GM19372 (cell line): ENCODE measurements around the gene QSER1.
A peak's percentile ranks its signal among the peaks of the same experiment; 100 is the strongest.
"Not testable (repeated sequence)": the region's sequence is repeated elsewhere in the genome, so short reads cannot be mapped to it uniquely, and the experiment has no call there.

Experiments used
- ATAC-seq: cut with Tn5 transposase; IDR thresholded peaks from one replicate; pipeline ENCODE4 v1.9.1; 2021; ENCODE audit warnings: mild to moderate bottlenecking, low read depth, moderate library complexity; ENCODE audit not compliant: unreplicated experiment

Gene QSER1

DNA sequence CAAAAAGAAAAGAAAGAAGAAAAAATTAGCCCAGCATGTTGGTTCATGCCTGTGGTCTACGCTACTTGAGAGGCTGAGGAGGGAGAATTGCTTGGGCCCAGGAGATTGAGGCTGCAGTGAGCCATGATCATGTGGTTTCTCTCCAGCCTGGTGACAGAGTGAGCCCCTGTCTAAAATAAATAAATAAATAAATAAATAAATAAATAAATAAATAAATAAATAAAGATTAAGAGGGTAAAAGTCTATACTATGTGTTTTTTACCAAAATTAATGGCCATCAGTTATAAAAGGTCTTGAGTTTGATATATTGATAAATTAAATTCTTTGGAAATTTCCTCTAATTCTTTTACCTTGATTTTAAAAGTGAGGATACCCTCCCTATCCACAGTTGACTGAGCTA, 97.9 kb downstream of the QSER1 start:
- no peak for ATAC-seq

DNA sequence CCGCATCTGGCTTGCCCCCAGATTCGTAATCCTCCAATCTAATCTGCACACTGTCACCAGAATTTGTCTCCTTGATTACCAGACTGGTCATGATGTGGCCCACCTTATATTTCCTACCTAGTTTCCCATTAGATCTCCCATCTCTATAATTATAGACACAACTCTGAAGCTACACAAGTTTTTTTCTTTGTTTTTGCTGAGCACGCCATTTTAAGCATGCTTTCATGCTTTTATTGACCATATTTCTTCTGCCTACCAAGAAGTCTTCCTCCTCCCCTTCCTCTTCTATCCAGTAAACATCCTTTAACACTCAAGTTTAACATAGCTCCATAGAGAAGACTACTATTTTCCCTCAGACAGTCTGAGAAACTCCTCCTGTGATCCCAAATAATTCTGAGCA, 98.8 kb downstream of the QSER1 start:
- ATAC-seq, result no peak

DNA sequence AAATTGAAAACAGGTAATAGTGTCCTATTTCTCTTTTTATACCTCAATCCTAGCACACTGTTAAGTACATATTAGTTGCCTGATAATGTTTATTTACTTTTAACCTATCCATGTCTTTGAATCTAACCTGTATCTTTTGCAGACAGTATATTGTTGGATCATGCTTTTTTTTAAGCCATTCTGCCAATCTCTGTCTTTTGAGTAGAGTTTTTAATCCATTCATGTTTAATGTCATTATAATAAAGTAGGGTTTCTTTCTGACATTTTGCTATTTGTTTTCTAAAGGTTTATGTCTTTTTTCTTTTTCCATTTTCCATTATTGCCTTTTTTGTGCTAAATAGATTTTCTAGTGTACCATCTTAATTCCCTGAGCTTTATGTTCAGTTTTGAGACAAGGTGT, 99.3 kb downstream of the QSER1 start:
- ATAC-seq, result no peak

DNA sequence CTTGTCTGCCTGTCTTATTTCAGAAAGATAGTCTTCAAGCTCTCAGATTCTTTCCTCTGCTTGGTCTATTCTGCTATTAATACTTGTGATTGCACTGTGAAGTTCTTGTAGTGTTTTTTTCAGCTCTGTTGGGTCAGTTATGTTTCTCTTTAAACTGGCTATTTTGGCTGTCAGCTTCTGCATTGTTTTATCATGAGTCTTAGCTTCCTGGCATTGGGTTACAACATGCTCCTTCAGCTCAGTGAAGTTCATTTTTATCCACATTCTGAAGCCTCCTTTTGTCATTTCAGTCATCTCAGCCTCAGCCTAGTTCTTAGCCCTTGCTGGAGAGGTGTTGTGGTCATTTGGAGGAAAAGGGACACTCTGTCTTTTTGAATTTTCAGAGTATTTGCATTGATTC, 107.6 kb downstream of the QSER1 start:
- ATAC-seq, result no peak

DNA sequence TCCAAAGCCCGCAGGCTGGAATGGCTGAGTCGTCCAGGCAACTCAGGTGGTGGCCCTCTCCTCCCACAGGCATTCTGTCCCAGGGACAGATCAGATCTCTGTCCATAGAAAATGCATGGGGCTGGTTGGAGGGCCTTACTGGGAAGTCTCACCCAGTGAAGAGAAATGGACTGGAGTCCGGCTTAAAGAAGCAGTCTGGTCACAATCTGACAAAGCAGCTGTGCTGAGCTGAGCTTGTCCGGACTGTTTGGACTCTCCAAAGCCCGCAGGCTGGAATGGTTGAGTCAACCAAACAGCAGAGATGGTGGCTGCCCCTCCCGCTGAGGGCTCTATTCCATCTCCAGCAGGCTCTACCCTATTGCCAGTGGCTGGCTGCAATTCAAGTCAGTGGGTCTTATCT, 108.7 kb downstream of the QSER1 start:
- ATAC-seq, result no peak

DNA sequence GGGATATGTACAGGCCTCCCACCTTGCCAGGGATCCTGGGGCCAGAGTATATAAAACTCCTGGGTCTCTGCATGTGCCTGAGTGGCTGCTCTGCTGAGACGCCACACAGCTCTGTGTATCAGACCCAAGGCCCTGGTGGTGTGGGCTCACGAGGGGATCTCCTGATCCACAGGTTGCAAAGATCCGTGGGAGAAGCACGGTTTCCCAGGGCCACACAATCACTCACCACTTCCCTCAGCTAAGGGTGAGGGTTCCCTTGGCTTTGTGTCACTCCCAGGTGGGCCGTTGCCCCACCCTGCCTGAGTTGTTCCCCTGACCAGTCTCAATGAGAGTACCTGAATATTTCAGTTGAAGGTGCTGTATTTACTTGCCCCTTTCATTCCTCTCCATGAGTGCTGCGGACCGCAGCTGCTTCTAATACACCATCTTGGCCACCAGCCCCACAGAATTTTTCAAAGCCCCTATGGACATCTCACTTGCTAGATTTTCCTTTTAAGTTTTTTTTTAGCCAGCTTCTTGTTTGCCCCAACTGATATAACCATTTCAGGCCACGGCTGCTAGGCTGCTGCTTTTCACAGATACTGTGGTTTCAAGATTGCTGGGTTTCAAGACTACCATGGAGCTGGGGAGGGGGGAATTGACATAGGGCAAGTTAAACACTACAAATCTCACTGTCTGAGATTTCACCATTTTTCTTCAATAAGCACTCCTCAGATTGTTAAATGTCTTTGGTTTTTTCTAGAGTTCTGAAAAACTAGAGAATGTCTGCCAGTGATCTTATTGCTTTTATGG, 109.3 kb downstream of the QSER1 start:
- ATAC-seq, result no peak

DNA sequence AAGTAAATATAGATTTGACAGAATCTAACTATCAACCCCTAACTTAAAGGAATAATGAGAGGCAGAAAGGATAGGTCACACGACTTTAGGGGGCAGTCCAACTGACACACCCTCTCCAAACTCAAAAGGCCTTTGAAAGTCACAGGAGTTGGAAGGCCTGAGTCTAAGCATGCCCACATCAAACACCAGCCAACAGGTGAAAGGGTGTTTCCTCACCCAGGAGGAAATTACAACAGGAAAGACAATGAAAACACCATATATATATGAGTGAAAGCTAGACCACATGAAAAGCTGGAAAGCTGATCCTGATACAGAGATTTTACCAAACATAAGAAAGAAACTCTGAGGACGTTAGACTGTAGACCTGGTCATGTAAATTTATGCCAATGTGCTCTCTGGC, 112.6 kb downstream of the QSER1 start:
- ATAC-seq, result no peak

DNA sequence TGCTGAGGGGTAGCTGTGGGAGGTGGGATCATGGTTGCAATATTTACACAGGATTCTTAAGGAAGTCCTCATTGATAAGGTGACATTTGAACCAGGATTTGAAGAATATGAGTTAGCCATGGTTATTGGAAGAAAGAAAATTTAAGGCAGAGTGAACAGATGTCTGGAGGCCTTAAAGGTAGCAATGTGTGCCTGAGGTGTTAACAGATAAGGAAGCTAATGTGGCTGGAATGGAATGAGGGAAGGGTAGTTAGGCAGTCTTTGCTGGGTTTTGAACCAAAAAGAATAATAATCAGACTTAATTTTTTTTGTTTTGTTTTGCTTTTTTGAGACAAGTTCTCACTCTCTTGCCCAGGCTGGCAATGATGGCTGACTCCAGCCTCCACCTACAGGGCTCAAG, 113.4 kb downstream of the QSER1 start:
- ATAC-seq, result no peak

DNA sequence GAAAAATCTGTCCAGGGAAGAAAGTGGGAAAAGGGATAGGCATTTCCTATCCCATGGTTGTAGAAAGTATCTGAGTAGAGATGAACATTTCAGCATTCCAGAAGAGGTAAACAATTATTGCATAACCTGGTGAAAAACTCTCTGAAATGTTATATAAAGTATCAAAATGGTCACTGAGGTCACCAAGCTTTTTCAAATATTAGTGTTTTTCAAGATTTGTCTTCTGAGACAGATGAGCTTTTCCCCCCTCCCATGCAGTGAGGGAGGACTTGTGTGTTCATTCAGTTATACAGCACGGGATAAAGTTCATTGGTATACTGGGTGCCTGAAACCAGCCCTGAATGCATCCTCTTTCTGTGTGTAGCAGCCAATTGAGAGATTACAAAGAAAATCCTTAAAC, 121.1 kb downstream of the QSER1 start:
- no peak for ATAC-seq

DNA sequence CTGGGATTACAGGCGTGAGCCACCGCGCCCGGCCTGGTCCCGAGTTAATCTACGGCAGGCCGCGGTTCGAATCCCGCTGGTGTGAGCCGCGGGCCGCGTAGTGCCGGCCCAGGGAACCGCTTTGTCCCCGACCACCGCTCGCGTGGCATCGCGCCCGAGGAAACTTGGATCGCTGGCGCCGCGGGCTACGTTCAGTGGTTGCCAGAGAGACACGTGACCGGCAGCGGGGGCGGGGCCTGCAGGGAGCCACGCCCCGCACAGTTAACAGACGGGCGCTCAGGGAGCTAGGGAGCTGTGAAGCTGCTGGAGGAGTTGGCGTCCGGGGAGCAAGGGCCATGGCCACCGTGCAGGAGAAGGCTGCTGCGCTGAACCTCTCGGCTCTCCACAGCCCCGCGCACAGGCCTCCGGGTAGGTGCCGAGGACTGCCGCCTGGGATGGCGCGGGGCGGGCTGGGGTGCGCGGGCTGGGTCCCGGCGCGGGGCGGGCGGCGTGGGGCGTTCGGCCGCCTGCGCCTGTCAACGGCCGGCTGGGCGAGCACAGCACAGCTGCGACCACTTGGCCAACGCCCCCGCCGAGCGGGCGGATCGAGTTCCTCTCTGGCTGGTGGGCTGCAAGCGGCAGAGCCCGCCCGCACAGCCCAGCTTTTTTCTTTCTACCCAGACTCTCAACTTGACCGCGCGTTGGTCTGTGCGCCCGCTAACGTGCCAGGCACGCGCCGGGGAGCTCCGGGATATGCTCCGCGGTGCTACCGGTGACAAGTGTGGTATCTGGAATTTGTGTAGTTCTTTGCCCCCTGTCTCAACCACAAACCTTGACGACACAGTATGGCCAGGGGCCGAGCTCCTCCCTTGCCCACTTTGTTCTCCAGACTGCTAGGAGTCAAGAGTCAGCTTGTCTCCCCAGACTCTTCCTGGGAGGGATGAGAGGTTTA, 123.3 kb downstream of the QSER1 start, which contains the start of gene DEPDC7:
Gene DEPDC7, plus strand, starts transcription at position 258 of the 931 bp plus-strand sequence. Its CDS starts 78 bp downstream, at position 336.
- ATAC-seq, result peak; percentile 62

DNA sequence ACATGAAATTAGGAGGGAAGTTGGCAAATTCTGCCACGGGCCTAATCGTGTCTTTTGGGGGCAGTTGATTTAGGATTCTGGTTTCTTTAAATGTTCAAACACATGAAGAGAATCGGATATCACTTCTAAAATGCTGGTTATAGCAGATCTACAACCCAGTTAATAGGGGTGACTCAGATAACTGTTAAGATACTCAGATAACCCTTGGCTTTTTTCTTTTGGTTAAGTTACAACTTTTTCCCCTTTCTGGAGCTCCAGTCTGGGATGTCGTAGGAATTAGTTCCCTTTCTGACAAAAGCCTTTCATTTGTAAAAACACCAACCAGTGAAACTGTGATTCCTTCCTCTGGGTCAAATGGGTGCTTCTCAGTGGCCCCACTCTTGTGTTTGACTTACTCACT, 124.0 kb downstream of the QSER1 start:
- ATAC-seq, result no peak

DNA sequence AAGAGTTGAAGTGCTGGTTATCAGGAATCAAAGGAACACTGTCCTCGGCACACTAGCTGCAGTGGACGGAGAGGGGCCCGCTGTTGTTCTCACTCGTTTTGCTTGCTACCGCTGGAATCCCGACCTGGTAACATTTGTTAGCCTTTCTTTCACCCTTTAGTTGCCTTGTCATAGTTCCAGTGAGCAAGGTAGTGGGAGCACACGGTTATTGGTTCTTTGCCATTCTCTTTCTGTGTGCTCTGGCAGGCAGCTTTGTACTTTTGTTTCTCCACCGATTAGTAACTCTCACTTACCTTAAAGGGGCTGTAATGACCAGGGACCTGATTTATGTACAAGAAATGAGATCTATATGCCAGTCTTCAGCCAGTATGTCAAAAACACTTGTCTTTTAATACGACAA, 124.9 kb downstream of the QSER1 start:
- ATAC-seq, result no peak

DNA sequence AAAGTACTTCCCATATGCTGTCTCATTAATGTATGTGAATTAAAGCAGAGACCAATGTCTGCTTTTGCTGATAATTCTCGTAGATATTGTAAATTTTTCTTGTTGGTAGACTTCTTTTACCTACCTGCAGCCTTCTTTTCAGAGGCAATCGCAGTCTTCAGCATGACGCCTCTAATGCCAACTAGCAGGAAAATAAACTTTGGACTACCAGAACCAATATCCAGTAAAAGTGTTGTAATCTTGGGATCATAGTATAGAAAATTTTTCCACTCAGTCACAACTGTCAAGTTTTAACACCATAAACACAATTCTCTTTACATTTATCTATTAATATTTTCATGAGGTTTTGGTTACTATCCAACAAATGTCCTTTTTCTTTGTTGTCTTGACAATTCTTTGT, 125.4 kb downstream of the QSER1 start:
- no peak for ATAC-seq

DNA sequence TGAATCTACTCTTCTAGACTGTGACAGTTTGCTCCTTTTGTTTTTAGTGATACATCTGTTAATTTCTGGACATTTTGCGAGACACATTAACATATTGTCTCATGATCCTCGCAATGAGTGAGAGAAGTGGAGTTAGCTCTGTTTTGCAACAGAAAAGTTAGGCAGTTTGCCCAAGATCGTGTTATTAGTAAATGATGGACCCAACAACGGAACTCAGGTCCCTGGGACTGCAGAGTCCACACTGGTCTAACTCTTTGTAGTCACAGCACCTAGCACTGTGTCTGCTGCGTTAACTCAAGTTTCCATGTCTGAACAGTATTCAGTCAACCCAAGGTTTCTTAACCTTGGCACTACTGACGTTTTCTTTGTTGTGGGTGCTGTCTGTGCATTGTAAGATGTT, 126.2 kb downstream of the QSER1 start:
- ATAC-seq, result no peak

DNA sequence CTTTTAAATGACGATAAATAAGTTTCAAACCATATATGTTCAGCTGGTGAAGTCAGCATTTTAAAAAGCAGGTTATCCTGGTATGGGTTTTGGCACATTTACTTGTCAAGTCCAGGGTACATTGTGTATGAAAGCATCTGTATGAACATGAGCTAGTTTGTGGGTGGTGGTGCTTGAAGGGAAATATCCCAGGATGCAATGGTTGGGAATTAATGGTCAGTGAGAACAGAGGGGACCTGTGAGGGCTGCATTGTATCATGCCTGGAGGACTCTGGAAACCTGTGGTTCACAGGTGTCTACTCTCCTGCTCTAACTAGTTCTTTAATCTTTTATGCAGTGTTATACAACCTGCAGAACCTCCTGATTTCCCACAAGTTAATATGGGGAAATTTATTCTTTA, 128.9 kb downstream of the QSER1 start:
- no peak for ATAC-seq

DNA sequence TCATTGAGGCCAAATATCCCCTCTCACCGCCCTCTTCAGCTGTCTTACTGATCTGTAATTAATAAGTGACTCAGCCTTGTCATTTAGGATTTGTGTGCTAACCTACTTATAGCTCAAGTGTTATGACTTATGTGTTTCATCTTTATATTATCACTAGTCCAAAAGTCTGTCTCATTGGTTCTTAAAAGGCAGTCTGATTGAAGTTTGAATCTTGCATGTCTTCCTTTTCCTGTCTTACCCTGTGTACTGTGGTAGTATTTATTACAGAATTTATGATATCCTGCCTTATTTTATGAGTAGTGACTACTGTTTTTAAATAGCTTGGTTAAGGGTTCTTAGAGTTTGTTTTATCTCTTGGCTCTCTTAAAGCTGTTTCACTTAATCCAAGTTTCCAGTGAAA, 129.3 kb downstream of the QSER1 start:
- no peak for ATAC-seq

DNA sequence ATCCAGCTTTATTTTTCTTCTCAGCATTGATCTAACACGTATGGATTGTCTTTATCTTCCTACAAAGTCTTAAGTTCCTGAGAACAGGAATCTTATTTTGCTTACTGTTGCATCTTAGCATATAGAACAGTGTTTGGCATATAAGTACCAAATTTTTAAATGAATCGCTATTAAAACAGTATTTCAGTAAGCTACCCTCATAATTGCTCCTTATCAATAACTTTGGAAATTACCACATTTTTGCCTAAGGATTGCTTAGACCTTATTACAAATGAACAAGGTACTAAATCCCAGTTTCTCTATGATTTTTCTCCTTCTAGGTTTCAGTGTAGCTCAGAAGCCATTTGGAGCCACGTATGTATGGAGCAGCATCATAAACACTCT, 132.7 kb downstream of the QSER1 start:
- ATAC-seq, result no peak

DNA sequence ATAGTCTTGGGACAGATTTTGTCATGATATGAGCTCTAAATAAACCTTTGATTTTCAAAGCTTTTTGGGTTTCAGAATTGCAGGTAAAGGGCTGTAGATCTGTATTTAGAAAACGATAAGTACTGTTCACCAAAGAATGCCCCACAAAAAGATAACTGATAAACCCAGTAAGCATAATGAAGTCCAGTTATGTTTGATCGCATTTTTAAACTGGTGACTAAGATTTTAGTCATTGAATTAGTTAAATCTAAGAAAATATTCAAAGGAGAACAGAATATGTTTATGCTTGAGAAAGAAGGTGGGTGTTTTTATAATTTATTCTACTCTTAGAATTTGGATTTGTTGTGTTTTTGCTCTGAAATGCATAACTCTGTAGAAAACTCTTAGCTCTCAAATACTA, 134.6 kb downstream of the QSER1 start:
- ATAC-seq, result no peak

DNA sequence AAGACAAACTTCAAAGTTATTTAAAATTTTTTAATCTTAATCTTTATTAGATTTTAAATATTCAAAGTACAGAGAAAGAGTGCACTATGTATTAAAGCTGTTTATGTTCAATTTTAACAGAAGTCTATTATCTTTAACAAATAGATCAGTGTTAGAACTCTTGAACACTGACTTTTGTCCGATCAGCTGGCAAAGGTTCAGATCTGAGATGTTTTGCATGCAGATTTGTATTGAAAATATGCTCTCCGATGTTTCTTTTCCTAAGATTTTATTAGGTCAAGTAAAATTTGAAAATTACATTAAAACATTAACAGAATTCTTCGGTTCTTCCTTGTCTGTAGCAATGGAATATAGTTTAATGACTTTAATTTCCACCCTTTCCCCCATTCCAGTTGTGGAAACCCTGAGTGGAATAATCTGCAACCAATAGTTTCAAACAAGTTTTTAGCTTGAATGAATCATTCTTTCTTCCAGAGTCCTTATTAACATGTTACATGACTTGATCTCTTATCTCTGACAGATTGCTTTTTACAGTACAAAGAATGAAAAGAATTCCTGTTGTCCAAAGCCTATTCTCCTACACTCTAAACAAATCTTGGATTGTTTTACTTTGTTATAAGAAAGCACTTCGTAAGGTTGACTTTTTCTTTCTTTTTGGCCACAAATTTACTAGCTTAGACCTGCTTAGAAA, 135.4 kb downstream of the QSER1 start:
- no peak for ATAC-seq

DNA sequence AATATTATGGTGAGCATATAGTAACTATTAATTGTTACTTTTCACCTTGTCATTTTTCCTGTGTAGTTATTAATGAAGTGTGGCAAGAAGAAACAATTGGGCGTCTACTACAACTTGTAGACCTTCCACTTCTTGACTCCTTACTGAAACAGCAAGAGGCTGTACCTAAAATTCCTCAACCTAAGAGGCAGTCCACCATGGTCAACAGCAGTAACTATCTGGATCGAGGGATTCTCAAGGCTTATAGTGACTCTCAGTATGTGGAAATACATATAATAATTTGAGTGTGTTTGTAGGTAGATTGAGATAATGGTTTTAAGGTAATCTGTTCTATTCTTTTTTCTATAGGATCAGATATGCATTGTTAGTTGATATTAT, 135.9 kb downstream of the QSER1 start:
- ATAC-seq, result no peak

DNA sequence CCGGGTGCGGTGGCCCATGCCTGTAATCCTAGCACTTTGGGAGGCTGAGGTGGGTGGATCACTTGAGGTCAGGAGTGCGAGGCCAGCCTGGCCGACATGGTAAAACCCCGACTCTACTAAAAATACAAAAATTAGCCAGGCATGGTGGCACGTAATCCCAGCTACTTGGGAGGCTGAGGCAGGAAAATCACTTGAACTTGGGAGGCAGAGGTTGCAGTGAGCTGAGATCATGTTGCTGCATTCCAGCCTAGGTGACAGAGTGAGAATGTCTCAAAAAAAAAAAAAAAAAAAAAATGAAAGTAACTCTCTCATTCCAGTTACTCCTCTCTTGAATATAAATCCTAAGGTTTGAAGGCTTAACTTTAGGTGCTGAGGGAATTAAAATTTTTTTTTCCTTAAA, 136.6 kb downstream of the QSER1 start:
- not testable (repeated sequence) for ATAC-seq
